AG04450 (cell line): ENCODE measurements around the gene NUP88. TPM values are rescaled to one million over a fixed set of nuclear protein-coding genes. Genes with fewer than 3 reads are reported as not detected.

ENCODE experiments used
- CTCF ChIA-PET: fragments of 300-600, 350-600 bp; formaldehyde crosslinking; extraction: SDS; loops from one replicate; lab custom pipeline; 2022; ENCODE audit warnings: antibody characterized with exemption, inconsistent platforms; lab: Charles Lee
- POLR2A ChIA-PET: fragments of 350-600 bp; formaldehyde crosslinking; extraction: SDS; loops from one replicate; lab custom pipeline; 2021; ENCODE audit warnings: antibody characterized with exemption, inconsistent platforms; lab: Yijun Ruan, JAX
- DNase-seq: peaks from one replicate; pipeline ENCODE4 v3.0.0-alpha.2; 2011; ENCODE audit warnings: low read depth, low spot score
- H3K27ac ChIP-seq: one replicate; pipeline ENCODE4 v1.5.1; 2012; ENCODE audit warnings: low read depth, low read length, control low read depth
- H3K27me3 ChIP-seq: one replicate; pipeline ENCODE4 v1.6.0; 2012; ENCODE audit warnings: low read length; ENCODE audit not compliant: control insufficient read depth, insufficient read depth
- H3K4me3 ChIP-seq: 2 replicates; pipeline ENCODE4 v1.5.1; 2011; ENCODE audit warnings: mild to moderate bottlenecking, low read depth, low read length, control low read depth
- H3K9me3 ChIP-seq: 2 replicates; pipeline ENCODE4 v1.5.1; 2012; ENCODE audit warnings: low read length; ENCODE audit not compliant: control insufficient read depth, insufficient read depth
- polyA plus RNA-seq: library from polyadenylated mRNA; depleted of rRNA; stranded (reverse); fragments of >200 nt; gene quantifications from 2 replicates; pipeline ENCODE4 v1.2.3, GENCODE V29; 2011
- TF ChIP-seq, protein P1 (sequence below): IDR thresholded peaks from 2 replicates; pipeline ENCODE4 v1.5.1; 2011; ENCODE audit warnings: low read depth, low read length, control low read depth, inconsistent platforms

Gene NUP88
- polyA plus RNA-seq, 1 experiment, result 74.7 TPM

DNA sequence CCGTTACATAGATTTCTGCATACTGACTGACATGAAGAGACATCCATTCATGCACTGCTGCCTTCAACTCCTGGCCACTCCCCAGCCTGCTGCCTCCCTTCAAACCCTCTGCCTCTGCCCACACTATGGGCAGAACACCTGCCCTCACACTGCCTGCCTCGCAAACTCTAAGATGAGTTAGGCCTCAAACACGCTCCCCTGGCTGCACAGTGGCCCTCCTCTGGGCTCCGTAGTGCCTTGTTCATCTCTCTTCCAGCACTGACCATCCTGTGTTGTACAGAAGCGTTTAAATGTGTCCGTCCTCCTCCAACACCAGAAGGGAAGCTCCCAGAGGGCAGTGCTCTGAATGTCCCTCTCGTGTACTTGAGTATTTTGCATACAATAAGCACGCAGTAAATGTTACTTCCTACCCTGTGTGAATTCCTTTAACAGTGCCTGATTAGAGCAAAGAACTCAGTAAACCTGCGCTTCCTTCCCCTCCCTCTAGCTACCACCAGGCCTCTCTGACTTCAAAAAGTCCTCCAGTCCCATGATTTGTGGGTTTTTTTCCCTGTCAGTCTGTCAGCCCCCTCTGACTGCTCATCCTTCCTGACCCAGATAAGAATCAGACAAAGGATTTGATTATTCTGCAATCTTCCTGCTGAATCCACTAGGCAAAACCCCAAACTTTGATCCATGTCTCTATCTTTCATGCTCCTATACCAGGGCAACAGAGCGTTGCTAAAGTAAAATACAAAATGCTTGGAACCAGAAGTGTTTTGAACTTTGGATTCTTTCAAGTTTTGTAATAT lies 45.5 kb upstream of the NUP88 start:
- Histone ChIP-seq H3K4me3 (no peak overlapping the region), H3K27me3 (no peaks in the 10 kb centered on the region), H3K27ac (no peak overlapping the region), H3K9me3 (no peaks in the 10 kb centered on the region; the same call in 1 of the 2 replicates)
- ChIA-PET POLR2A (no interaction called here), CTCF (interaction anchor here (0.7 to 1.4 kb wide), 2 partner anchors 957 to 970 kb away, joined by 3 read pairs; partner anchors contain the start of gene AIPL1)
- TF ChIP-seq, protein P1, sequence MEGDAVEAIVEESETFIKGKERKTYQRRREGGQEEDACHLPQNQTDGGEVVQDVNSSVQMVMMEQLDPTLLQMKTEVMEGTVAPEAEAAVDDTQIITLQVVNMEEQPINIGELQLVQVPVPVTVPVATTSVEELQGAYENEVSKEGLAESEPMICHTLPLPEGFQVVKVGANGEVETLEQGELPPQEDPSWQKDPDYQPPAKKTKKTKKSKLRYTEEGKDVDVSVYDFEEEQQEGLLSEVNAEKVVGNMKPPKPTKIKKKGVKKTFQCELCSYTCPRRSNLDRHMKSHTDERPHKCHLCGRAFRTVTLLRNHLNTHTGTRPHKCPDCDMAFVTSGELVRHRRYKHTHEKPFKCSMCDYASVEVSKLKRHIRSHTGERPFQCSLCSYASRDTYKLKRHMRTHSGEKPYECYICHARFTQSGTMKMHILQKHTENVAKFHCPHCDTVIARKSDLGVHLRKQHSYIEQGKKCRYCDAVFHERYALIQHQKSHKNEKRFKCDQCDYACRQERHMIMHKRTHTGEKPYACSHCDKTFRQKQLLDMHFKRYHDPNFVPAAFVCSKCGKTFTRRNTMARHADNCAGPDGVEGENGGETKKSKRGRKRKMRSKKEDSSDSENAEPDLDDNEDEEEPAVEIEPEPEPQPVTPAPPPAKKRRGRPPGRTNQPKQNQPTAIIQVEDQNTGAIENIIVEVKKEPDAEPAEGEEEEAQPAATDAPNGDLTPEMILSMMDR, result no peak
- DNase-seq, result no peak

DNA sequence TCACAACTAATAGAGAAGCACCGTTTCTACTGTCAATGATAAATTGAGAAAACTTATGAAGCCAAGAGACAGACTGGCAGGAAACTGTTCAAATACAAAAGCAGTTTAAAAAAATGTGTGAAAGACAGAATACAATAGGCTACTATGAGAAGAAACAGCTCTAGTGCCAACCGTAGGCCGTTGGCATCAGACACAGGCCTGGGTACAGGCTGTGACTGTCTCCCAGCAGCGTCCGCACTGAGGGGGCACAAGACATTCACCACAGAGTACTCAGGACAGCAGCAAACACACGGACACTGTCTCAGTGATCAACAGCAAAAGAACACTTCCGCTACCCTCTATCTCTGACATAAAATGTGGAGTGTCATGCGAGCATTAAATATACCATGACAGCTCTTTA lies 27.3 kb upstream of the NUP88 start:
- ChIA-PET POLR2A (no interaction called here), CTCF (no interaction called here)
- H3K9me3 ChIP-seq, result no peaks in the 10 kb centered on the region
- H3K4me3 ChIP-seq, result no peak overlapping the region
- DNase-seq, result no peak
- TF ChIP-seq, protein P1, result no peak
- no peaks in the 10 kb centered on the region for H3K27me3 ChIP-seq
- no peak overlapping the region for H3K27ac ChIP-seq

DNA sequence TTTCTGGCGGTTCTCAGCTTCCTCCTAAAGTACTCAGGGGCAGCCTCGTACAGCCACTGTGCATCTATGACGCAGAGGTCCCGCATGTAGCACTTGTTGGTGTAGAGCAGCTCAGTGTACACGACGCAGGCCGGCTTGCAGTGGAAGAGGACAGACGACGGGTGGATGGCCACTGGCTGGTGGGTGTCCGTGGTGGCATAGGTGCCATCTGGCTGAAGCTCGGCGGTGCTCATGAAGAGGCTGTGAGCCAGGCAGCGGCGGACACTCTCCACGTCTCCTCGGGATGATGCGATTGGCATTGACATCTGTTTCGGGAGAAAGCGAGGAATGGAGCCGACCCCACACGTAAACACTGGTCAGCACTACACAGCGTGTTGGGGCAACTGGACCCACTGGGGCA lies 24.7 kb upstream of the NUP88 start:
- Histone ChIP-seq H3K9me3 (no peaks in the 10 kb centered on the region), H3K27me3 (no peaks in the 10 kb centered on the region), H3K4me3 (no peak overlapping the region), H3K27ac (no peak overlapping the region)
- DNase-seq, result no peak
- ChIA-PET CTCF (no interaction called here), POLR2A (no interaction called here)
- TF ChIP-seq, protein P1, result no peak

DNA sequence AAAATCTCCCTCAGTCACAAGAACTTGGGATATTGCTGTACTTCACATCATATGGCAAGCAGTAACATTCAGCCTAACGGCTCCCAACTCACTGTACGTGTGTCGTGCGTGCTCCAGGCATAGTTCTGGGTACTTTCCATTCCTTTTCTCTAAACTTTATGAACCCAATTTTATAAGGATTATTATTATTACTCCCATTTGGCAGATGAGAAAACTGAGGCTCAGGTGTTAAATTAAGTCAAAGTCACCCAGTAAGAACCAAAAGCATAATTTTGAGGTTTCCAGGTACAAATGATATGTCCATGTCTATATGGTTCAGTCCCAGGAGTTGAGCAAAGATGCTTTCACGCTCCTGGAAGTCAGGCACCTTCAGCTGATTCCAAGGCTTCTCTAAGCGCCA lies 24.3 kb upstream of the NUP88 start:
- TF ChIP-seq, protein P1, result no peak

DNA sequence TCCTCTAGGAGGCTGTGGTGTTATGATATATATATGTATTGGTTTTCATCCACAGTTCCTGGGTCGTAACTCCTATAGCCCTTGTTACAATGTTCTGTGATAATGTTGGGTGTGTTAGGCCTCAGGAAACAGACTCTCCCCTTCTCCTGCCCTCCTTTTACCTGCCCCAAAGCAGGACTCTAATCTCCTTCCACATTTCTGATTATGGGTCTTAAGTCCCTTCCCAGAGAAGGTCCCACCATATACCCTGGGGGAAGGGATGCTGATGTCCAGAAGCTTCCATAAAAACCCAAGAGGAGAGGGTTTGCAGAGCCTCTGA lies 19.9 kb upstream of the NUP88 start:
- H3K27me3 ChIP-seq, result no peaks in the 10 kb centered on the region
- no peaks in the 10 kb centered on the region for H3K9me3 ChIP-seq
- H3K4me3 ChIP-seq, result peak overlapping the region; percentile 41
- DNase-seq, result no peak
- ChIA-PET POLR2A (interaction anchor here (0.6 to 1.3 kb wide), 6 partner anchors 10 to 158 kb away, joined by 3 to 10 read pairs (median 4); partner anchors contain the start of genes DERL2, DHX33, MIS12 and NUP88), CTCF (interaction anchor here (0.6 to 5.0 kb wide), 53 partner anchors 10 to 249 kb away, joined by 3 to 70 read pairs (median 4); partner anchors contain the start of genes DHX33, NUP88, RPAIN and ZNF594)
- H3K27ac ChIP-seq, result peak overlapping the region; percentile 31
- TF ChIP-seq, protein P1, result no peak

More for the DNA sequence above, 24.3 kb upstream of the NUP88 start:
- Histone ChIP-seq H3K27ac (no peak overlapping the region), H3K4me3 (no peak overlapping the region), H3K9me3 (no peaks in the 10 kb centered on the region), H3K27me3 (no peaks in the 10 kb centered on the region)
- no peak for DNase-seq
- ChIA-PET CTCF (no interaction called here), POLR2A (no interaction called here)
